Kidney (tissue), 14 donors: ENCODE data around the gene SPEN. TPM values are rescaled to one million over a fixed set of nuclear protein-coding genes. Genes with fewer than 3 reads are reported as not detected.

Experiments
- DNase-seq, 5 donors: peaks; one replicate each; pipeline ENCODE4 v3.0.0-alpha.2; 2013 to 2020
- FAIRE-seq: peaks from 2 replicates; lab custom pipeline; 2012; peaks lifted over from hg19 to GRCh38; lab: Jason Lieb, UNC
- H3K27ac ChIP-seq, 2 donors: one replicate each; pipeline ENCODE4 v1.7.0; 2013; ENCODE audit warnings: low read depth in 2 of 2, low read length in 2 of 2, inconsistent platforms in 1 of 2
- H3K27me3 ChIP-seq: one replicate; pipeline ENCODE4 v1.7.1; 2013; ENCODE audit warnings: low read length, inconsistent platforms; ENCODE audit not compliant: control insufficient read depth, insufficient read depth
- H3K36me3 ChIP-seq, 3 donors: one replicate each; pipeline versions ENCODE4 v1.7.0 to v1.7.1; 2013; ENCODE audit warnings: low read length in 3 of 3, control low read depth in 1 of 3, inconsistent platforms in 1 of 3; ENCODE audit not compliant: insufficient read depth in 3 of 3, control insufficient read depth in 2 of 3
- H3K4me1 ChIP-seq, 3 donors: one replicate each; pipeline versions ENCODE4 v1.7.0 to v1.7.1; 2013; ENCODE audit warnings: low read length in 3 of 3, inconsistent platforms in 1 of 3, low read depth in 1 of 3; ENCODE audit not compliant: control insufficient read depth in 2 of 3, insufficient read depth in 2 of 3
- H3K4me3 ChIP-seq, 3 donors: one replicate each; pipeline versions ENCODE4 v1.7.0 to v1.8.1; 2013; ENCODE audit warnings: low read length in 3 of 3, control low read depth in 1 of 3, inconsistent platforms in 1 of 3
- H3K9ac ChIP-seq, 3 donors: one replicate each; pipeline versions ENCODE4 v1.7.0 to v1.7.1; 2013; ENCODE audit warnings: low read length in 3 of 3, control low read depth in 1 of 3, inconsistent platforms in 1 of 3
- H3K9me3 ChIP-seq, 3 donors: one replicate each; pipeline versions ENCODE4 v1.7.0 to v1.7.1; 2013; ENCODE audit warnings: low read length in 3 of 3, control low read depth in 1 of 3, inconsistent platforms in 1 of 3; ENCODE audit not compliant: control insufficient read depth in 2 of 3, insufficient read depth in 1 of 3
- CTCF ChIP-seq: IDR thresholded peaks from 3 replicates; pipeline ENCODE4 v1.5.1; 2012; ENCODE audit warnings: mild to moderate bottlenecking, moderate library complexity, borderline replicate concordance; ENCODE audit not compliant: insufficient read depth; ENCODE audit errors: extremely low read depth
- intact Hi-C: fragments of 100-400 bp; cut with DNase I; formaldehyde crosslinking; loops from one replicate; pipeline ENCODE4 v1.11.1; 2022
- polyA plus RNA-seq: library from polyadenylated mRNA; stranded (reverse); fragments of 350-450 nt; fragmentation: Illumina TruSeq; extraction: RNeasy Lipid Tissue Mini Kit (QIAGEN cat#74804); gene quantifications from one replicate; pipeline ENCODE4 v1.2.3, GENCODE V29; 2014; ENCODE audit warnings: low read depth, low replicate concordance; ENCODE audit not compliant: insufficient read depth
- total RNA-seq: library from RNA; stranded (reverse); fragmentation: NEBNext Ultra II Directional; extraction: Animal tissue kit (Norgen Biotek cat#: 25700); gene quantifications from one replicate; pipeline ENCODE4 v1.2.1, GENCODE V29; 2021
- donor health status: control.
- donor health status: control.
- donor health status: control.
- donor health status: control.
- donor health status: control.
- donor health status: DM: yes; HTN: yes; CAD: no.
- donor health status: Normal renal cell carcinoma (clear cell type).

SPEN gene
- total and polyA plus RNA-seq, 2 donors from 2014 or later, result 9.4 to 70.7 TPM

GRCh38 chr1:15848929-15849774 is 1.6 kb downstream of the SPEN start:
- intact Hi-C loops, result no loop called here
- peaks cover 6 to 16% (median 6%) of the 10 kb centered on the region in 3 donors for H3K4me1 ChIP-seq

GRCh38 chr1:15849775-15850324 is 2.3 kb downstream of the SPEN start:
- FAIRE-seq, result no peak
- Histone ChIP-seq H3K4me1 (peaks cover 6 to 16% (median 6%) of the 10 kb centered on the region in 3 donors), H3K36me3 (no peaks in the 10 kb centered on the region), H3K4me3 (peak overlapping the region; percentile 86 to 96 (median 96)), H3K9me3 (no peaks in the 10 kb centered on the region), H3K27ac (peak overlapping the region; percentile 90 to 97), H3K27me3 (no peaks in the 10 kb centered on the region), H3K9ac (peak overlapping the region; percentile 22 to 96 (median 83))
- intact Hi-C loops, result no loop called here
- peak in 4 of 5 donors; percentile 87 to 96 (median 92) for DNase-seq
- TF ChIP-seq CTCF, result no peak

More at GRCh38 chr1:15848929-15849774, 1.6 kb downstream of the SPEN start:
- peak overlapping the region; percentile 86 to 96 (median 96) for H3K4me3 ChIP-seq
- DNase-seq, result peak; percentile 94 to 97 (median 96)
- H3K27me3 ChIP-seq, result no peaks in the 10 kb centered on the region
- FAIRE-seq, result no peak
- H3K9ac ChIP-seq, result peak overlapping the region; percentile 83 to 99 (median 96)
- H3K36me3 ChIP-seq, result no peaks in the 10 kb centered on the region
- H3K9me3 ChIP-seq, result no peaks in the 10 kb centered on the region
- TF ChIP-seq CTCF, result no peak
- peak overlapping the region; percentile 90 to 97 for H3K27ac ChIP-seq

- peak in 2 of 5 donors; percentile 56 to 72 for DNase-seq
- peaks cover 6 to 16% (median 6%) of the 10 kb centered on the region in 3 donors for H3K4me1 ChIP-seq
- peak overlapping the region in 2 of 3 donors; percentile 53 to 83 for H3K9ac ChIP-seq
- no peaks in the 10 kb centered on the region for H3K36me3 ChIP-seq
- no peaks in the 10 kb centered on the region for H3K9me3 ChIP-seq
- no peak for TF ChIP-seq CTCF
- FAIRE-seq, result no peak
- no peaks in the 10 kb centered on the region for H3K27me3 ChIP-seq
- H3K27ac ChIP-seq, result no peak overlapping the region
- peak overlapping the region; percentile 16 to 96 (median 86) for H3K4me3 ChIP-seq
- intact Hi-C loops, result no loop called here
These were observed 3.0 kb downstream of the SPEN start for GRCh38 chr1:15850471-15851001.
